HG03520 (cell line): ENCODE data around the gene ZNF765.
"Not testable (repeated sequence)": the region's sequence is repeated elsewhere in the genome, so short reads cannot be mapped to it uniquely, and the experiment has no call there.

ENCODE experiments used
- ATAC-seq: cut with Tn5 transposase; IDR thresholded peaks from one replicate; pipeline ENCODE4 v1.9.1; 2021; ENCODE audit warnings: mild to moderate bottlenecking, moderate library complexity; ENCODE audit not compliant: unreplicated experiment

ZNF765 gene

GRCh38 chr19:53394974-53395839 lies at the start of gene ZNF765:
Gene ZNF765 (plus strand): TSS chr19:53395149. CDS start chr19:53398016, 2,867 bp downstream.
- ATAC-seq = peak; percentile 88

GRCh38 chr19:53355739-53356138 lies 39.2 kb upstream of the ZNF765 start:
- no peak for ATAC-seq

DNA sequence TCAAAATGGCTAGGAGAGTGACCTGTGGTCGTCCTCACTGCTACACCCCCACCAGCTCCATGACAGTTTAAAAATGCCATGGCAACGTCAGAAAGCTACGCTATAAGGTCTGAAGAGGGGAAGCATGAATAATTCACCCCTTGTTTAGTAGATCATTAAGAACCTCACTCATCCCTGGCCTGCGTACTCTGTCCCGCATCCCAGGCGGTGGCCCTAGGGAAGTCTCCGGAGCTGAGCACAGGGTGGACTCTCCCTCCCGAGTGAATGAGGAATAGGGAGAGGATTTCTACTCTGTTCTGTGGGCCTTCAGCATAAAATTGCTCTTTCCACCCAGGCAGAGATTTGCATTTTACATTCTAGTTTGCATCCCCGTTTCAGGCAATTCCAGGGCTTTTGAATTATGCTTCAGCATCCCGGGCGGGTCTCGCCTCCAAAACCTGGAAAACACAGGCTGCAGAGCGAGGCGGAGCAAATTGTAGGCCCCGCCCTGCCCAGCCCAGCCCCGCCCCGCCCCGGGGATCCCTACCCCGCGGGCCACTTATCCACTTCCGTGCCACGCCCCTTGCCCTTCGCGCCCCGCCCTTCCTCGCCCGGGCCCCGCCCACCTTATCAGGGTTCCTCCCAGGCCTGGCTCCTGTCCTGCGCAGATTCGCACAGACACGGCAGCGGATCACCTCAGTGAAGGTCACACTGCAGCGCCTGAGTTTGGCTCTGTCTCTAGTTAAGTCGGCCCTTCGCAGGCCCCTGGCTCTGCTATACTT lies 36.9 kb upstream of the ZNF765 start:
- no peak for ATAC-seq

DNA sequence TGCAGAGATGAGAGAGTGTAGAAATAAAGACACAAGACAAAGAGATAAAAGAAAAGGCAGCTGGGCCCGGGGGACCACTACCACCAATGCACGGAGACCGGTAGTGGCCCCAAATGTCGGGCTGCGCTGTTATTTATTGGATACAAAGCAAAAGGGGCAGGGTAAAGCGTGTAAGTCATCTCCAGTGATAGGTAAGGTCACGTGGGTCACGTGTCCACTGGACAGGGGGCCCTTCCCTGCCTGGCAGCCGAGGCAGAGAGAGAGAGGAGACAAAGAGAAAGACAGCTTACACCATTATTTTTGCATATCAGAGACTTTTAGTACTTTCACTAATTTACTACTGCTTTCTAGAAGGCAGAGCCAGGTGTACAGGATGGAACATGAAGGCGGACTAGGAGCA lies 34.9 kb upstream of the ZNF765 start:
- not testable (repeated sequence) for ATAC-seq

- ATAC-seq = peak; percentile 69
These were observed 29.6 kb upstream of the ZNF765 start, which contains the start of gene ZNF525 for GRCh38 chr19:53365134-53365898. Gene ZNF525 (plus strand): TSS chr19:53365705. CDS start chr19:53372282, 6,577 bp downstream.

DNA sequence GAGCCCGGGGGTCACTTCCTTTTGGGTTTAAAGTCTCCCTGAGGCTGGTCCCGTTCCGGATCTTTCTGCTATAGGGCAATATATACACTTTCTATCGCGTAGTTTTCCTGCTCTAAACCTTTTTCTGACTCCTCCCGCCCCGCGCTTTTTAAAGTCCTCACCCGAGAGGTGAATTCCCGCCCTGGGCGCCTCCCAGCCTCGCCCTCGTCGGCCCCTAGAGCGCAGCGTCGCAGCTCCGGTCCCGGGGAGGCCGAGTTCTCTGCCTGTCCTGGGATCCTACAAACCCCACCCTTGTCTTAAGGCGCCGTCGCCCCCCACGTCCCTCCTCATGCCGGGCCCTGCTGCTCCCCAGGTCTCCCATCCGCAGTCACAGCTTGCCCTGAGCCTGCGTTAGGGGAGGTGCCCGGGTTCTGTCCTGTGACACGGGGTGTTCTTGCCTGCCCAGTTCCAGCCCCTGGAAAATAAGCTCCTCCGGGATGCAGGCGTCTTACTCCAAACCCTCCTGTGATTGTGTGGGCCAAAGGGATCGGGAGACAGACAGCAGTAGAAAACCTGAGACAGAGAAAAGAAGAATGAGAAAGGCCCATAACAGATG lies 29.0 kb upstream of the ZNF765 start:
- ATAC-seq = no peak

DNA sequence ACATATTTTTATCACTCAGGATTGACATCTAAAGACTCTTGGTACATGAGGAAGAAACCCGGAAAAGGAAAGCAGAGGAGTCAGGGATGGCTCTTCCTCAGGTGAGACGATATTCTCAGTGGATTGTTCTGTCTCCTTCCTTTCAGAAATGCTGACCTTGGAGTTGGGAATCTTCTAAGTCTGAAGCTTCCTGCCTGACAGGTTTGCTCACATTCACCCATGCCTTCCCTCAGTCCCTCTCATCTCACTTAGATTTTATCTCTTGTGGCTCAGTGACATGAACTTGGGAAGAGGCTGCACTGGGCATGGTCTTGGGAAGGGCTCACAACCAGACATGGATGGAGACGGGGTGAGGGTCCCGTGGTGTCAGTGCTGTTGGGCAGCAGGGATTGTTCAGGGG lies 22.8 kb upstream of the ZNF765 start:
- no peak for ATAC-seq

GRCh38 chr19:53374288-53374687 lies 20.7 kb upstream of the ZNF765 start:
- ATAC-seq = no peak

- no peak for ATAC-seq
These were observed 20.2 kb upstream of the ZNF765 start for GRCh38 chr19:53374743-53375142.

- ATAC-seq = no peak
These were observed 13.6 kb upstream of the ZNF765 start for GRCh38 chr19:53381376-53381775.

GRCh38 chr19:53388168-53388567 lies 6.8 kb upstream of the ZNF765 start:
- ATAC-seq = no peak

GRCh38 chr19:53388904-53389303 lies 6.0 kb upstream of the ZNF765 start:
- ATAC-seq = no peak

GRCh38 chr19:53389571-53389970 lies 5.4 kb upstream of the ZNF765 start:
- no peak for ATAC-seq

DNA sequence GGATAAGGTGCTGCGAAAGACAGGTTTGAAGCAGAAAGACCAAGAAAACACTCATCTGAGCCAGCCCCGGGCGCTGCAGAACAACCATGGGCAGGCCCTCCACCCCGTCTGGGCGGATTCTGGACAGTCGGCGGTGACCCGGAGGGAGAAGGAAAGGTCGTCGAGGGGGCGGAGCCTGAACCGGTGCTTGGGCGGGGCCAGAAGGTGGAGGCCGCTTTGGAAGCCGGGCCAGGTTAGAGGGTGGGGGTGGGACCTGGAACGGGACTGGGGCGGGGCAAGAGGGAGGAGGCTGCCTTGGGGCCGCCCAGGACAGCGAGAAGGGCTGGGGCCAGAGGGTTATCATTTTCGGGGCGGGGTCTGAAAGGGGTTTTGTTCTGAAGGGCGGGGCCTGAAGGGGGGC lies 5.0 kb upstream of the ZNF765 start:
- ATAC-seq = no peak

GRCh38 chr19:53394522-53394973 lies 401 bp upstream of the ZNF765 start:
- no peak for ATAC-seq

DNA sequence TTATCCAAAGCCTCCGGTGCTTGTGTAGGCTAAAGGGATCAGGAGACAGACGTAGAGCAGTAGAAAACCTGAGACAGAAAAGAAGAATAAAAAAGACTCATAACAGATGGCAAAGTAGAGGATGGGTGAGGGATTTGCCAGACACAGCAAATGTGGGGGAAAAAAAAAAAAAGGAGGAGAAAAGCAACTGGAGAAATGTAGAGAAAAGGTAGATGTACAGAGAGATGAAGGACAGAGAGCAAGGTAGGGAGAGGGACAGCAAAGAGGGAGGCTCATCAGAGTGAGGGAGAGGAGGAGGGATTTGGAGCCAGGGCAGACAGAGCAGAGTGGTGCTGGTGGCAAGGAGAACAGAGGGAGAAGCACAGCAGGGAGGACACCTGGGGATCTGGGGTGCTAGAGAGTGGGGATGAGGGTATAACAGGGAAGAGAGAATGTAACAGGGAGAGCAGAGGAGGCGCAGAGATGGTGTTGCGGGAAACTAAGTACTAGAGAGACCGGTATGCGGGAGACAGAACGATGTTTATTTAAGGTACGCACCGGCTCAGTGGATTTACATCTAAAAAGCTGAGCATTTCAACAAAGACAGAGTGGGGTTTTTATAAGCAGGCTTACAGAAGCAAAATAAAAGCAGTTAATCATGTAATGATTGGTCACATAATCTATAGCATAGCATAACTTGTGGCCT lies 1.0 kb downstream of the ZNF765 start:
- ATAC-seq = not testable (repeated sequence)

DNA sequence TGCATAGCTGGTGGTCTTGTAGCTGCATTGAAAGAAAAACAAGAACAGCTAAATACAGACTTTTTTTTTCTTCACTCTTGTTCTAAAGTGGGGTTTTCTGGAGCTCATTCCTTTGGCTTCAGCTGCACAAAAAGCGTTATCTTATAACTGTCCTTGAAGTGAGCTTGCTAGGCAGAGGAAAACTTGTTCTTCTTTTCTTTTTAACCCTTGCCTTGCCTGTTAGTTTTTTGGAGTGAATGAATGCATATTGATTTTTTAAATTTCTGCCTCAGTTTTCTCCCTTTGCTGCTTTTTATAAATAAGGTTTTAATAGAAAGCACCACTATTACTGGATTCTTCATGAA lies 1.5 kb downstream of the ZNF765 start:
- ATAC-seq = no peak

GRCh38 chr19:53397918-53398317 lies 3.0 kb downstream of the ZNF765 start:
- not testable (repeated sequence) for ATAC-seq

DNA sequence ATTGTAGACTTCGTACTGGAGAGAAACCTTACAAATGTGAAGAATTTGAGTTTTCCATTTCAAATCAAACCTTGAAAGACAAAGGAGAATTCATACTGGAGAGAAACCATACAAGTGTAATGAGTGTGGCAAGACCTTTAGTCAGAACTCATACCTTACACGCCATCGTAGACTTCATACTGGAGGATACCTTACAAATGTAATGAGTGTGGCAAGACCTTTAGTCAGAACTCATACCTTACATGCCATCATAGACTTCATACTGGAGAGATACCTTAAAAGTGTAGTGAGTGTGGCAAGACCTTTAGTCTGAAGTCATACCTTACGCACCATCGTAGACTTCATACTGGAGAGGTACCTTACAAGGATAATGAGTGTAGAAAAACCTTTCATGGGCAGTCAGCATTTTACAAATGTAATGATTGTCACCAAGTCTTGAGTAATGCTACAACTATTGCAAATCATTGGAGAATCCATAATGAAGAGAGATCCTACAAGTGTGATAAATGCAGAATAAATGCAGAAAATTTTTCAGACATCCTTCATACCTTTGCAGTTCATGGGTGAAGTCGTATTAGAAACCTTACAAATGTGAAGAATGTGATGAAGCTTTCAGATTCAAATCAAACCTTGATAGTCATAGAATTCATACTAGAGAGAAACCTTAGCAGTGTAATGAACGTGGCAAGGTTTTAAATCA lies 14.7 kb downstream of the ZNF765 start:
- ATAC-seq = no peak
